K562 (cell line): ENCODE results near the gene KIF26B. TPM values are rescaled to one million over a fixed set of nuclear protein-coding genes. Genes with fewer than 3 reads are reported as not detected.

ENCODE experiments used
- ATAC-seq: fragments of 200-7000 bp; cut with Tn5 transposase; 3 replicates; pipeline ENCODE4 v1.9.1; 2020; ENCODE audit warnings: moderate library complexity
- BruUV-seq: library from RNA; stranded (reverse); fragments of 400-500 nt; replicated peaks from 2 replicates; lab custom pipeline; 2021; lab: Mats Ljungman, UMichigan
- CTCF ChIA-PET: fragments of 300-600 bp; formaldehyde crosslinking; extraction: SDS; loops from one replicate; lab custom pipeline; 2021; ENCODE audit warnings: low intra/inter-chr PET ratio; lab: Yijun Ruan, JAX
- POLR2A ChIA-PET: fragments of 300-600, 350-650 bp; sonication (Branson Sonifier 250); formaldehyde crosslinking; extraction: SDS; loops from one replicate; lab custom pipeline; 2021; ENCODE audit warnings: antibody characterized with exemption, inconsistent platforms; lab: Yijun Ruan, JAX
- DNase-seq, 4 experiments: peaks; one replicate each; pipeline versions ENCODE4 v3.0.0 to v3.0.0-alpha.2; 2011 to 2018; ENCODE audit warnings: low spot score in 3 of 4, mixed read lengths in 3 of 4; ENCODE audit errors: extremely low read depth in 1 of 4
- FAIRE-seq: peaks from 2 replicates; lab custom pipeline; 2011; peaks lifted over from hg19 to GRCh38; lab: Jason Lieb, UNC
- H2AFZ ChIP-seq: 2 replicates; pipeline ENCODE4 v1.6.0; 2011; ENCODE audit warnings: low read depth, low read length, control low read depth, inconsistent platforms
- H3K27ac ChIP-seq: fragments of 200-600 bp; 3 replicates; pipeline ENCODE4 v1.8.0; 2011; ENCODE audit warnings: low read depth, mild to moderate bottlenecking, control low read depth, inconsistent platforms, low read length, moderate library complexity, mixed read lengths; ENCODE audit errors: extremely low read depth
- H3K27me3 ChIP-seq, 2 experiments: fragments of 300-600 bp in 1 of 2; 2 replicates in 1 of 2; 3 replicates in 1 of 2; pipeline versions ENCODE4 v1.6.0 to v1.8.0; 2011; ENCODE audit warnings: inconsistent platforms in 2 of 2, low read length in 2 of 2, mild to moderate bottlenecking in 1 of 2, mixed read lengths in 1 of 2, moderate library complexity in 1 of 2; ENCODE audit not compliant: control insufficient read depth in 2 of 2, insufficient read depth in 2 of 2
- H3K36me3 ChIP-seq: fragments of 300-600 bp; 3 replicates; pipeline ENCODE4 v1.8.0; 2011; ENCODE audit warnings: mild to moderate bottlenecking, low read length, inconsistent platforms; ENCODE audit not compliant: control insufficient read depth, insufficient read depth
- H3K4me1 ChIP-seq, 2 experiments: fragments of 200-600 bp in 1 of 2; replicated peaks in 1 of 2; 2 replicates in 1 of 2; 3 replicates in 1 of 2; pipeline versions ENCODE4 v1.5.1 to v1.8.0; 2011; ENCODE audit warnings: inconsistent platforms in 2 of 2, low read length in 2 of 2, mild to moderate bottlenecking in 1 of 2, mixed read lengths in 1 of 2, moderate library complexity in 1 of 2; ENCODE audit not compliant: control insufficient read depth in 2 of 2, insufficient read depth in 2 of 2
- H3K4me2 ChIP-seq: 2 replicates; pipeline ENCODE4 v1.6.1; 2011; ENCODE audit warnings: low read length, control low read depth, inconsistent platforms, mixed read lengths; ENCODE audit not compliant: insufficient read depth
- H3K4me3 ChIP-seq: fragments of 200-600 bp; sonication (generic), shearing (Covaris generic); 2 replicates; pipeline ENCODE4 v1.5.1; 2016; ENCODE audit warnings: control low read depth, inconsistent platforms
- H3K79me2 ChIP-seq: fragments of 200-600 bp; 3 replicates; pipeline ENCODE4 v1.8.0; 2011; ENCODE audit warnings: low read length, inconsistent platforms; ENCODE audit not compliant: control insufficient read depth, insufficient read depth
- H3K9ac ChIP-seq, 2 experiments: 2 replicates each; pipeline versions ENCODE4 v1.6.0 to v1.6.1; 2011; ENCODE audit warnings: low read depth in 2 of 2, low read length in 2 of 2, control low read depth in 1 of 2, inconsistent platforms in 1 of 2, mild to moderate bottlenecking in 1 of 2, mixed read lengths in 1 of 2; ENCODE audit not compliant: insufficient read depth in 1 of 2
- H3K9me1 ChIP-seq: one replicate; pipeline ENCODE4 v1.6.0; 2011; ENCODE audit warnings: inconsistent platforms, mild to moderate bottlenecking, low read length, moderate library complexity; ENCODE audit not compliant: control insufficient read depth, insufficient read depth
- H3K9me3 ChIP-seq: replicated peaks from 2 replicates; pipeline ENCODE4 v1.5.1; 2011; ENCODE audit warnings: low read depth, low read length, inconsistent platforms; ENCODE audit not compliant: control insufficient read depth, insufficient read depth
- H4K20me1 ChIP-seq: replicated peaks from 2 replicates; pipeline ENCODE4 v1.6.1; 2011; ENCODE audit warnings: low read length, inconsistent platforms, mixed read lengths; ENCODE audit not compliant: control insufficient read depth, insufficient read depth
- MEIS2 ChIP-seq: fragments of 450-650 bp; IDR thresholded peaks from 2 replicates; pipeline ENCODE4 v1.6.1; 2014; ENCODE audit warnings: mild to moderate bottlenecking; ENCODE audit not compliant: partially characterized antibody
- RUNX1 ChIP-seq: sonication (generic); IDR thresholded peaks from 2 replicates; pipeline ENCODE4 v1.6.1; 2016; ENCODE audit warnings: antibody characterized with exemption, low read depth
- SMAD1 ChIP-seq: fragments of 150-350 bp; IDR thresholded peaks from 2 replicates; pipeline ENCODE4 v1.6.1; 2014; ENCODE audit warnings: low read length, low read depth; ENCODE audit not compliant: partially characterized antibody
- SUPT5H ChIP-seq: fragments of 450-650 bp; IDR thresholded peaks from 2 replicates; pipeline ENCODE4 v1.6.1; 2016
- ZNF561 ChIP-seq: fragments of 450-650 bp; formaldehyde crosslinking; conservative IDR thresholded peaks from 2 replicates; pipeline ENCODE4 v1.4.0; 2020; ENCODE audit warnings: mild to moderate bottlenecking, moderate library complexity
- WGBS: fragments of 100-300 bp; shearing (Covaris generic); methylation state at CpG from one replicate; pipeline ENCODE4 v1.1.6; 2016; ENCODE audit warnings: low coverage, mixed read lengths; ENCODE audit not compliant: insufficient coverage; ENCODE audit errors: missing lambda C conversion rate; 5-methylcytosine and 5-hydroxymethylcytosine counted together
- in situ Hi-C: fragments of 300-500 bp; cut with MboI; formaldehyde crosslinking; loops from 4 replicates; pipeline ENCODE4 v1.15.0; 2018; ENCODE audit warnings: inconsistent platforms, mixed read lengths
- intact Hi-C: fragments of 100-400 bp; cut with micrococcal nuclease; formaldehyde crosslinking; loops from 2 replicates; pipeline ENCODE4 v1.14.2; 2022
- polyA plus RNA-seq, 8 experiments: library from polyadenylated mRNA; depleted of rRNA in 4 of 8; stranded (reverse) in 5 of 8; unstranded in 3 of 8; fragments of >200 nt; fragmentation: Nextera tagmentation in 2 of 8; fragmentation: Illumina TruSeq in 1 of 8; extraction: Ambion mirVana in 2 of 8; extraction: Trizol in 1 of 8; gene quantifications; 2 replicates each; pipeline versions ENCODE4 v1.2.1 to v1.2.3, GENCODE V29; 2011 to 2014; ENCODE audit warnings: inconsistent platforms in 1 of 8, missing spikeins in 1 of 8
- total RNA-seq, 7 experiments: library from RNA; depleted of rRNA in 6 of 7; stranded (reverse); fragments of >200 nt in 6 of 7; fragmentation: Illumina TruSeq in 2 of 7; extraction: Trizol in 2 of 7; gene quantifications; 2 replicates each; pipeline versions ENCODE4 v1.2.1 to v1.2.3, GENCODE V29; 2011 to 2021; ENCODE audit warnings: low replicate concordance in 1 of 7
- TF ChIP-seq, protein P1 (sequence below): sonication (generic); formaldehyde crosslinking; IDR thresholded peaks from 2 replicates; pipeline ENCODE4 v1.8.0; 2023; ENCODE audit warnings: mild to moderate bottlenecking, missing genetic modification reagents

The KIF26B gene
- total and polyA plus RNA-seq, 9 of the 15 experiments (the other 6 are each of a cell fraction or from before 2014, with no cell fraction given) = 0.02 to 0.08 (median 0.03) TPM; not detected in 6

- no peak for TF ChIP-seq RUNX1
- no peak for TF ChIP-seq MEIS2
- TF ChIP-seq, protein P1, sequence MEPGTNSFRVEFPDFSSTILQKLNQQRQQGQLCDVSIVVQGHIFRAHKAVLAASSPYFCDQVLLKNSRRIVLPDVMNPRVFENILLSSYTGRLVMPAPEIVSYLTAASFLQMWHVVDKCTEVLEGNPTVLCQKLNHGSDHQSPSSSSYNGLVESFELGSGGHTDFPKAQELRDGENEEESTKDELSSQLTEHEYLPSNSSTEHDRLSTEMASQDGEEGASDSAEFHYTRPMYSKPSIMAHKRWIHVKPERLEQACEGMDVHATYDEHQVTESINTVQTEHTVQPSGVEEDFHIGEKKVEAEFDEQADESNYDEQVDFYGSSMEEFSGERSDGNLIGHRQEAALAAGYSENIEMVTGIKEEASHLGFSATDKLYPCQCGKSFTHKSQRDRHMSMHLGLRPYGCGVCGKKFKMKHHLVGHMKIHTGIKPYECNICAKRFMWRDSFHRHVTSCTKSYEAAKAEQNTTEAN (CRISPR knock-in tag) = no peak
- TF ChIP-seq, all 486 proteins: peak for 0
Observed at GRCh38 chr1:245404952-245405351, 250.2 kb downstream of the KIF26B start (continued).

GRCh38 chr1:245406426-245406825 lies 251.6 kb downstream of the KIF26B start:
- Histone ChIP-seq H3K9me3 (no peaks in the 10 kb centered on the region), H3K27me3 (peaks cover 24 to 71% of the 10 kb centered on the region in 2 experiments), H2AFZ (no peak overlapping the region), H3K4me1 (no peaks in the 10 kb centered on the region), H3K79me2 (no peaks in the 10 kb centered on the region), H3K36me3 (no peaks in the 10 kb centered on the region), H4K20me1 (no peaks in the 10 kb centered on the region), H3K27ac (no peak overlapping the region), H3K9me1 (no peaks in the 10 kb centered on the region), H3K4me2 (no peak overlapping the region), H3K9ac (no peak overlapping the region), H3K4me3 (no peak overlapping the region)
- intact Hi-C loops = no loop called here
- ChIA-PET CTCF (no interaction called here), POLR2A (interaction anchor here (0.6 kb wide), 2 partner anchors 22 to 136 kb away, joined by 3 to 5 read pairs; no protein-coding TSS in a partner anchor)
- DNase-seq (no peak), FAIRE-seq (no peak), ATAC-seq (no peak)
- whole genome bisulfite sequencing = 0% methylated on average over 2 of the region's 2 CpGs
- BruUV-seq = no TSS peak
- in situ Hi-C loops = no loop called here
- no peak for TF ChIP-seq ZNF561 (CRISPR knock-in tag)
- TF ChIP-seq SUPT5H = no peak
- TF ChIP-seq SMAD1 = no peak
